DMS114 treated with DMSO at 0.1 percent for 48 hours (cell line): Measurements from ENCODE around the gene ACCSL.

Source experiments
- DNase-seq: peaks from one replicate; lab custom pipeline; 2025; ENCODE audit not compliant: unreplicated experiment; lab: John Stamatoyannopoulos, UW

ACCSL gene

DNA sequence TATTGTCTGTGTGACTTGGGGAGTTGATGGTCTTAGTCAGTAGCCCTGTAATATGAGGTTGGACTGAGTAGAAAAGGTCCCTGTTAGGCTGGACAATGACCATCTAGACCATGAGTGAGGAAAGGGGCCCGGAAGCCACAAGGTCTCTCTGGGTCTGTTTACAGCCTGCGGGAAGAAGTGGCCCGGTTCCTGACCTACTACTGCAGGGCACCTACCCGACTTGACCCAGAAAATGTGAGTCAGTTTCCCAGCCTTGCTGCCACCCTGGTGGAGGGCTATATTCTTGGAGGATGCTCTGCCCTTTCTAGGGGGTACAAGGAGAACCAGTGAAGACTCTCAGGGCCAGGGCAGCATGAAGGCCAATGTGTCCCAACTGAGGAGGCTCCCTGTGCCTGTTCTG is 3.4 kb downstream of the ACCSL start:
- DNase-seq, result no peak

- DNase-seq, result no peak
Observed at GRCh38 chr11:44057340-44057739, 9.6 kb downstream of the ACCSL start.

DNA sequence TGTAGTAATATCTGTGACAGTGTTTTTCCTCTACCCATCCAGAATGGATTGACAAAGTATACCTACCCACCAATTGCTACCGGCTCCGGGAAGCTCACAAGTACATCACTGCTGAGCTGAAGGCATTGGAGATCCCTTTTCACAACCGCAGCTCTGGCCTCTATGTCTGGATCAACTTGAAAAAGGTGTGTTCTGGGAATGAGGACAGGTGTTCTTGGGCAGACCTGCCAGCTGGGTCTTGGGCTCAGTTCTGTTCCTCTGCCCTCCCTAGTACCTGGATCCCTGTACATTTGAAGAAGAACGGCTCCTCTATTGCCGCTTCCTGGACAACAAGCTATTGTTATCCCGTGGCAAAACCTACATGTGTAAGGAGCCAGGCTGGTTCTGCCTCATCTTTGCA is 10.5 kb downstream of the ACCSL start:
- DNase-seq, result no peak

DNA sequence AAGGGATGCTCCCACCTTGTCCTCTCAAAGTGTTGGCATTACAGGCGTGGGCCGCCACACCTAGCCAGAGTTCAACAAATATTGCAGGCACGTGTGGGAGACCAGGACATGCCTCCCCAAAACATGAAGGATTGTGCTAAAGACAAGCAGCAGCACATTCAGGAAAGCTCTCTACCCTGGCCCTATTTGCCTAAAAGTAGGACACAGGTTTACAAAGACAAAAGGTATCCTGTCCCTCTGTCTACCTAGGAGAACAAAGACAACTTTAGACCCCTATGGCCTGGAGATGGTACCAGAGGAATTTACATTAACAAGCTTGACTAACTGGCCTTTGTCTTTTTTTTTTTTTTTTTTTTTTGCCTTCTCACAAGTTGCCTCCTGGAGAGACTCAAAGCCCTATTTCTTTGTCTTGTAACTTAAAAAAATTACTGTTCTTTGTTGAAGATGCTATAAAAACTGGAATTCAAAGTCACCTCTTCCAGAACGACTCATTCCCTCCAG is 17.4 kb downstream of the ACCSL start:
- no peak for DNase-seq

DNA sequence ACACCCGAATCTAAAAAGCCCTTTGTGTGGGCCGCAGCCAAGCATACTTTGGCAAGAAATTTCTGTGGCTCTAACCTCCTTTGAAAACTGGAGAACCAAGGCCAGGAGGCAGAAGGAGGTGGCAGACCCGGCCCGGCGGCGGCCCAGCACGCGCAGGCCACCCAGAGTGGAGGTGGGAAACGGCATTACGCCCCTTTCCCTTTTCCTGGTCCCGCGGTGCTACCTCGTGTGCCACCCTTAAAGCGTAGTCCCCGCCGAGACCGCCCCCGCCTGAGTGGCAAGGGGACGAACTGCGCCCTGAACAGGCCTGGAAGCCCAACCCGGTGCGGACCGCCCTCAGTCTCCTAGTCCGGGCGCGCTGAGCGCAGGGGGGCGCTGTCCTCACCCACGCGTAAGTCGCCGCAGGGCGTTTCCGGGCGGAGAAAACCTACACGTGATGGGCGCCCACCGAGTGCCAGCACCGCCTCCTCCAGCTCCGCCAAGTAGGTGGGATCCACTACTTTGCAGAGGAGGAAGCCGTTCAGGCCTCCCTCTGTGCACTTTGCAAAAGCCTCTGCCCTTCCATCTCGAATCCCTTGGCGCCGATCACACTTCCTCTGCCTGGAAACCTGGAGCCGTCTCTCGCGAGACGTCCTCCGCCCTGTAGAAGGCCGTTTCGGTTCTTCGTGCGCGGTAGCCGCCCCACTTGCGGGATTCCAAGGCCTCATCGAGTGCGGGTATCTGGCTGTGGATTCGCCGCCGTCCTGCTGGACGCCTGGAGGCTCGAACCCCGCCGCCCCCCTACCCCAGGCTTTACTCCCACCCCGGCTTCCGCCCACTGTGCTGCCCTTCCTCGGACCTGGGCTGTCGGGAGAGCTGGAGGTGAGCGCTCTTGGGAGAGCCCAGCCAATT is 18.3 kb downstream of the ACCSL start, which contains the start of gene ACCS:
ACCS (plus strand) TSS at position 430 of the 891 bp plus-strand sequence. CDS start 1,358 bp downstream, outside the sequence.
- peak; percentile 91 for DNase-seq

DNA sequence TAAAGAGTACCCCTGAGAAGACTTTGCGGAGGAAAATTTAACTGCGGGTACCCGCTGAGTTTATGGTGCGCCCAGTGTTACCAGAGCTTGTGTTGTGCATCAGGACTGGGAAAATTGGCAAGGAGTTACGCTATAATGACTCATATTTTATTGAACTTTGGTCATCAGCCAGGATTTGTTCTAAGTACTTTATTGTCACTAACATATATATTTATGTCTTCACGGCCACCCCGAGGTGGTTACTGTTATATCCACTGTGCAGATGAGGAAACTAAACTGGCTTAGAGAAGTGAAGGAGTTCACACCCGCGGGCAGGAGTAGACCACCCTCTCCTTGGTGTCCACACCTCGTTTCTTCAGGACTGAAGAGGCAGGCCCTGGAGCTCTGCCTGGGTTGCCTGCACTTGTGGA is 19.0 kb downstream of the ACCSL start:
- DNase-seq, result no peak

DNA sequence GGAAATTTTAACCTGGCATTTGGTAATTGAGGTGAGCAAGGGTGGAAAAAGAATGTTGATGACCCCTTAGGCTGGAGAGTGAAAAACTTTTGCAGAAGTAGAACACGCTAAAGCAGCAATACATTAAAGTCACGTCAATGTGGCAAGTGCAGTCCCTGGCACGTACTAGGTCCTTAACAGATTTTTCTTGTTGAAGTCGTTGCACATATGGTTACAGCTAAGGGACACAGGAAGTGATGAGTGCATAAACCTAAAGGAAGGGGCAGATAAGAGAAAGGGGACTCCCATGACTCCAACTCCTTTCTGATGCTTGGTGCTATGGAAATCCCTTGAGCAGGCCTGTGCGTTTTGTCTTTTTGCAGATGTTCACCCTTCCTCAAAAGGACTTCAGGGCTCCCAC is 19.5 kb downstream of the ACCSL start:
- no peak for DNase-seq

- DNase-seq, result no peak
Observed at GRCh38 chr11:44068180-44068579, 20.4 kb downstream of the ACCSL start.

DNA sequence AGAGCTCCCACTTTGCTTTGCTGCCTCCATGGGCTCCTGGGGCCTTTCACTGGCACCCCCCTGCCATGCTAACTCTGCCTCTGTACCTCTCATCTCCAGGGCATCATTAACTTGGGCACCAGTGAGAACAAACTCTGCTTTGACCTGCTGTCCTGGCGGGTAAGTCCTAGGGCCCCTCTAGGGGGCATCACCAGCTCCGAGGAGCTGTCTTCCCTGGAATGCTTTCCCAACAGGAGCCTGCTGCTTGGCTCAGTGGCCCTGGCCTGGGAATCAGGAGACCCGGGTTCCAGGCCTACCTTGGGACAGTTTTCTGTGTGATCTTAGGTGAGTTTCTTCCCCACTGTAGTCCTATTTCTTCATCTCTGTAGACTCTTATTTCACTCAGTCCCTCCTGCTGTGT is 23.4 kb downstream of the ACCSL start:
- no peak for DNase-seq

DNA sequence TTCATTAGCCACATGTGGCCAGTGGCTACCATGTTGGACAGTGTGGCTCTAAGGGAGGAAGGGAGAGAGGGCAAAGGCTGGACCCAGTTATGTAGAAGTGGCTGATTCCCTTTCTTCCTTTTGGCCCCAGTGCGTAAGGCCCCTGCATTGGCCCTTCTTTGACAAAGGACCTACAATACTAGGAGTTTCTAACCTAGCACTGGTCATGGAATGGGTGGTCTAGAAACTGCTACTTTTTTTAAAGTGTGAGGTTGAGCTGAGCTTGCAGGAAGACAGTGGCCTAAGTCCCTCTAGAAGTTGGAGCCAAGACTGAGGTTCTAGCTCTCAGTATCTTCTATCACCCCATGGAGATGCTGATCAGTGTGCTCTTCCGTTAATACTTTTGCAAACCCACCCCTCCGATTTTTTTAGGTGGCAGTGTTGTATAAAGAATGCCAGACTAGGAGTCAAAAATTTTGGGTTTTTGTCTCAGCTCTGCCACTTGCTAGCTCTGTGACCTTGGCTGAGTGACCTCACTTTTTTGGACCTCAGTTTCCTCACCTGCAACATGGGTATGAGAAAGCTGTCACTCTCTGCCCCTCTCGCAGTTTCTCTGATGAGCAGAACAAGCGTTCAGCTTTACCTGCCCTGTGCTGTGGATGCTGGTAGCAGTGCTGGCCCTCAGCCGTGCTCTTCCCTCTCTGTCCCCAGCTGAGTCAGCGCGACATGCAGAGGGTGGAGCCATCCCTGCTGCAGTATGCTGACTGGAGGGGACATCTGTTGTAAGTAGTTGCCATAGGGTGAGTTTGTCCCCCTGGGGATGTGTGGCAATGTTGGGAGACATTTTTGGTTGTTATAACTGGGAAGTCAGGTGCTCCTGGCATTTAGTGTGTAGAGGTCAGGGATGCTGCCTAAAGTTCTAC is 25.2 kb downstream of the ACCSL start:
- no peak for DNase-seq

- no peak for DNase-seq
Observed at GRCh38 chr11:44078794-44079193, 31.0 kb downstream of the ACCSL start.

GRCh38 chr11:44079376-44079775 is 31.6 kb downstream of the ACCSL start:
- DNase-seq, result no peak

DNA sequence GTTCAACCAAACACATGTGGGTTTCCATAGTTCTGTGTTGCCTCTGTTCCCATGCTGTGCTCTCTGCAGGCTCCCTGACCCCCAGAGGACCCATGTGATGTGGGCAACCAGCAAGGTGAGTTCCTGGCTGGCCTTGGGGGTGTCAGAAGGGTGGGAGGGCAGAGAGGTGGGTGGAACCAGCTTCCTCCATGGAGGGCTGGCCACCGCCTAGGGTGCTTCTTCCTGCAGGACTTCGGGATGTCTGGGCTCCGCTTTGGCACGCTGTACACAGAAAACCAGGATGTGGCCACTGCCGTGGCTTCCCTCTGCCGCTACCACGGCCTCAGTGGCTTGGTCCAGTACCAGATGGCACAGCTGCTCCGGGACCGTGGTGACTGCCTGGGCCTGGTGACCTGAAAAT is 33.2 kb downstream of the ACCSL start:
- no peak for DNase-seq

GRCh38 chr11:44082645-44083044 is 34.9 kb downstream of the ACCSL start:
- DNase-seq, result no peak

DNA sequence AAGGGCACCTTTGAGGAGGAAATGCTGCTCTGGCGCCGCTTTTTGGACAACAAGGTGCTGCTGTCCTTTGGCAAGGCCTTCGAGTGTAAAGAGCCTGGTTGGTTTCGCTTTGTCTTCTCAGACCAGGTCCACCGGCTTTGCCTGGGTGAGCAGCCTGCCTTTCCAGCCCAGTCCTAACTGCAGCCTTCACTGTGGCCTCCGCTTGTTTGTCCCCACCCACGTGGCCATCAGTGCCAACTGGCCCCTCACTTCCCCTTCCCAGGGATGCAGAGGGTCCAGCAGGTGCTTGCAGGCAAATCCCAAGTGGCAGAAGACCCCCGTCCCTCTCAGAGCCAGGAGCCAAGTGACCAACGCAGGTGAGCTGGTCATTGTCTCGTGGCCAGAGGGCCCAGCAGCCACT is 35.7 kb downstream of the ACCSL start:
- no peak for DNase-seq

DNA sequence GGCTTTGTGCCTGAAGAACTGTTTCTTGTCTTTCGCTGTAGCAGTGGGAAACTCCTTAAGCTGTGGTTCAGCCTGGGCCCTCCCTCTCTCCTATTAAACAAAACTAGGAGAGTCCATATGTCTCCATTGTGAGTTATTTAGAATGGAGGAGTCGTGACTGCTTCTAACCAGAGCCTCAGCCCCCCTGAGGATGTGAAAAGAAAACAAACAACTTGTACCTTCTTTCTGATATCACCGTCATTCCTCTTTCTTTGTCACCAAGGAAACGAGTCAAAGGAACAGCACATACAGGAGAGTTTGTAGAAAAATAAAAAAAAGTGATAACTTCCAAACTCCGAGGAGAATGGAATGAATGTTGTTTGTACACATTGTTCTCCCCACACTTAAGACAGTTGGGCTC is 36.1 kb downstream of the ACCSL start:
- no peak for DNase-seq

GRCh38 chr11:44085330-44085729 is 37.5 kb downstream of the ACCSL start:
- DNase-seq, result no peak

- no peak for DNase-seq
Observed at GRCh38 chr11:44088377-44088776, 40.6 kb downstream of the ACCSL start.

GRCh38 chr11:44088871-44089270 is 41.1 kb downstream of the ACCSL start:
- DNase-seq, result no peak

DNA sequence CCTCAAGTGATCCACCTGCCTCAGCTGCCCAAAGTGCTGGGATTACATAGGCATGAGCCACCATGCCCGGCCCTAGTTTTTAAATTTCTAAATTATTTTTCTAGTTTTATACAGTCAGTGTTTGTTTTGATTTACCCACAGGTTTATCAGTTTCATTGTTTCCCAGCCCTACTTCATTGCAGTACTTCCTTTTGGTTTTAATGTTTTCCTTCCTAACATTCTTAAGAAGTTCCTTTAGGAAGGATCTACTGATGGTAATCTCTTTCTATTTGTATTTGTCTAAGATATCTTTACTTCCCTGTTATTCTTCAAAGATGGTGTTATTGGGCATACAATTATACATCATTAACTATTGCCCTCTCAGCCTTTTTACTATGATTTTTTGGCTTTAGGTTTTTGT is 42.8 kb downstream of the ACCSL start:
- no peak for DNase-seq

- DNase-seq, result peak; percentile 62
Observed at GRCh38 chr11:44094260-44094868, 46.6 kb downstream of the ACCSL start.
